NT2/D1 (cell line): ENCODE data around the gene LYSET.
"Not testable (repeated sequence)": the region's sequence is repeated elsewhere in the genome, so short reads cannot be mapped to it uniquely, and the experiment has no call there.

ENCODE experiments used
- DNase-seq: peaks from one replicate; pipeline ENCODE4 v3.0.0-alpha.2; 2011; ENCODE audit warnings: low read depth, low spot score
- H3K27me3 ChIP-seq: 2 replicates; pipeline ENCODE4 v1.6.0; 2011; ENCODE audit warnings: mild to moderate bottlenecking; ENCODE audit not compliant: insufficient read length, insufficient read depth
- H3K36me3 ChIP-seq: 2 replicates; pipeline ENCODE4 v1.6.1; 2011; ENCODE audit warnings: mild to moderate bottlenecking, low read length, mixed read lengths; ENCODE audit not compliant: insufficient read depth, insufficient read length
- H3K4me1 ChIP-seq: 2 replicates; pipeline ENCODE4 v1.5.1; 2011; ENCODE audit not compliant: insufficient read depth, insufficient read length
- H3K4me3 ChIP-seq: 2 replicates; pipeline ENCODE4 v1.5.1; 2011; ENCODE audit warnings: low read depth; ENCODE audit not compliant: insufficient read length
- H3K9ac ChIP-seq: 2 replicates; pipeline ENCODE4 v1.6.0; 2011; ENCODE audit warnings: low read depth; ENCODE audit not compliant: insufficient read length
- H3K9me3 ChIP-seq: 2 replicates; pipeline ENCODE4 v1.5.1; 2011; ENCODE audit warnings: mild to moderate bottlenecking, low read length; ENCODE audit not compliant: insufficient read depth
- SUZ12 ChIP-seq: IDR thresholded peaks from 2 replicates; pipeline ENCODE4 v1.6.1; 2011; ENCODE audit not compliant: insufficient read length, insufficient read depth; ENCODE audit errors: extremely low read depth
- YY1 ChIP-seq: IDR thresholded peaks from 2 replicates; pipeline ENCODE4 v1.6.1; 2011; ENCODE audit not compliant: insufficient read length, insufficient read depth
- ZNF274 ChIP-seq: IDR thresholded peaks from 2 replicates; pipeline ENCODE4 v1.6.1; 2011; ENCODE audit warnings: mild to moderate bottlenecking, low read depth, low read length

The LYSET gene

GRCh38 chr14:93160353-93160801 is 24.7 kb upstream of the LYSET start:
- no peak for DNase-seq
- H3K9ac ChIP-seq: no peak overlapping the region
- TF ChIP-seq YY1 (no peak), ZNF274 (no peak), SUZ12 (no peak)

GRCh38 chr14:93161411-93161940 is 23.6 kb upstream of the LYSET start:
- Histone ChIP-seq H3K27me3 (no peaks in the 10 kb centered on the region), H3K4me3 (no peak overlapping the region), H3K9ac (no peak overlapping the region), H3K36me3 (no peaks in the 10 kb centered on the region), H3K9me3 (no peaks in the 10 kb centered on the region), H3K4me1 (no peaks in the 10 kb centered on the region)
- DNase-seq: no peak
- no peak for TF ChIP-seq YY1
- TF ChIP-seq SUZ12: no peak
- TF ChIP-seq ZNF274: no peak

More at GRCh38 chr14:93160353-93160801, 24.7 kb upstream of the LYSET start:
- no peaks in the 10 kb centered on the region for H3K36me3 ChIP-seq
- H3K4me3 ChIP-seq: no peak overlapping the region
- no peaks in the 10 kb centered on the region for H3K9me3 ChIP-seq
- H3K4me1 ChIP-seq: no peaks in the 10 kb centered on the region
- H3K27me3 ChIP-seq: no peaks in the 10 kb centered on the region

GRCh38 chr14:93163564-93163963 is 21.6 kb upstream of the LYSET start:
- no peaks in the 10 kb centered on the region for H3K27me3 ChIP-seq
- no peak overlapping the region for H3K4me3 ChIP-seq
- H3K9ac ChIP-seq: no peak overlapping the region
- TF ChIP-seq YY1 (no peak), SUZ12 (no peak)
- no peaks in the 10 kb centered on the region for H3K9me3 ChIP-seq
- no peak for DNase-seq
- H3K36me3 ChIP-seq: no peaks in the 10 kb centered on the region
- H3K4me1 ChIP-seq: no peaks in the 10 kb centered on the region

GRCh38 chr14:93165271-93166265 is 19.5 kb upstream of the LYSET start:
- H3K36me3 ChIP-seq, H3K27me3 ChIP-seq, DNase-seq, H3K4me1 ChIP-seq, H3K4me3 ChIP-seq, H3K9ac ChIP-seq, H3K9me3 ChIP-seq: not testable (repeated sequence)

- H3K9ac ChIP-seq, DNase-seq, H3K4me1 ChIP-seq, H3K4me3 ChIP-seq, H3K36me3 ChIP-seq, H3K9me3 ChIP-seq, H3K27me3 ChIP-seq: not testable (repeated sequence)
Measured at GRCh38 chr14:93168610-93169009, 16.5 kb upstream of the LYSET start.

- H3K4me3 ChIP-seq, H3K9me3 ChIP-seq, H3K27me3 ChIP-seq, DNase-seq, H3K4me1 ChIP-seq, H3K36me3 ChIP-seq, H3K9ac ChIP-seq: not testable (repeated sequence)
Measured at GRCh38 chr14:93169619-93170018, 15.5 kb upstream of the LYSET start.

GRCh38 chr14:93170141-93170540 is 15.0 kb upstream of the LYSET start:
- H3K4me1 ChIP-seq, DNase-seq: not testable (repeated sequence)

GRCh38 chr14:93171376-93171775 is 13.7 kb upstream of the LYSET start:
- Histone ChIP-seq H3K9me3 (no peaks in the 10 kb centered on the region; the same call in 1 of the 2 replicates), H3K27me3 (no peaks in the 10 kb centered on the region), H3K4me1 (no peaks in the 10 kb centered on the region), H3K4me3 (no peak overlapping the region), H3K9ac (no peak overlapping the region), H3K36me3 (no peaks in the 10 kb centered on the region)
- TF ChIP-seq ZNF274: no peak
- TF ChIP-seq YY1: no peak
- no peak for TF ChIP-seq SUZ12
- no peak for DNase-seq

More at GRCh38 chr14:93170141-93170540, 15.0 kb upstream of the LYSET start:
- not testable (repeated sequence) for H3K9ac ChIP-seq, H3K27me3 ChIP-seq, H3K9me3 ChIP-seq, H3K4me3 ChIP-seq, H3K36me3 ChIP-seq
